GM23338 (cell line): ENCODE results near the gene DRAXIN.

Source experiments
- CREB1 ChIP-seq: fragments of 250-450 bp; sonication (Bioruptor Pico); IDR thresholded peaks from 2 replicates; pipeline ENCODE4 v1.5.0; 2020; ENCODE audit warnings: low read depth, mild to moderate bottlenecking, moderate library complexity
- CTCF ChIP-seq, 2 experiments: fragments of 200-600 bp in 1 of 2; sonication (generic) in 1 of 2; conservative IDR thresholded peaks; 2 replicates each; pipeline versions ENCODE4 v1.5.1 to v1.6.1; 2016 to 2017; ENCODE audit warnings: antibody characterized with exemption in 2 of 2, low read depth in 2 of 2, mild to moderate bottlenecking in 2 of 2, moderate library complexity in 1 of 2
- EZH2 ChIP-seq: fragments of 200-600 bp; sonication (generic); IDR thresholded peaks from one replicate; pipeline ENCODE4 v1.8.0; 2017; ENCODE audit warnings: antibody characterized with exemption, mild to moderate bottlenecking, low read depth; ENCODE audit not compliant: unreplicated experiment
- EZH2phosphoT487 ChIP-seq: fragments of 200-600 bp; sonication (generic); IDR thresholded peaks from one replicate; pipeline ENCODE4 v1.8.1; 2018; ENCODE audit warnings: antibody characterized with exemption; ENCODE audit not compliant: unreplicated experiment
- NANOG ChIP-seq: IDR thresholded peaks from 2 replicates; pipeline ENCODE4 v1.6.1; 2016; ENCODE audit warnings: antibody characterized with exemption, borderline replicate concordance
- POLR2AphosphoS5 ChIP-seq: IDR thresholded peaks from 2 replicates; pipeline ENCODE4 v1.6.1; 2016; ENCODE audit warnings: antibody characterized with exemption, low read depth
- REST ChIP-seq: IDR thresholded peaks from one replicate; pipeline ENCODE4 v1.6.1; 2018; ENCODE audit warnings: antibody characterized with exemption; ENCODE audit not compliant: unreplicated experiment
- STAT1 ChIP-seq: IDR thresholded peaks from one replicate; pipeline ENCODE4 v1.6.1; 2016; ENCODE audit warnings: antibody characterized with exemption; ENCODE audit not compliant: unreplicated experiment

- TF ChIP-seq EZH2 (no peak), CTCF (conservative IDR thresholded peaks at IDR 0.05; ENCODE audit: low read depth in 2 of 2) (peak; percentile 36 to 74), STAT1 (no peak), REST (no peak), POLR2AphosphoS5 (no peak), NANOG (no peak), CREB1 (CRISPR knock-in tag) (no peak), EZH2phosphoT487 (no peak)
Measured at GRCh38 chr1:11650331-11650991, 41.0 kb upstream of the DRAXIN start.
